GM19240 (cell line): ENCODE measurements around the gene NUCB2.

Experiments
- DNase-seq: peaks from one replicate; pipeline ENCODE4 v3.0.0; 2011; ENCODE audit warnings: low spot score; ENCODE audit not compliant: insufficient read length

Gene NUCB2

DNA sequence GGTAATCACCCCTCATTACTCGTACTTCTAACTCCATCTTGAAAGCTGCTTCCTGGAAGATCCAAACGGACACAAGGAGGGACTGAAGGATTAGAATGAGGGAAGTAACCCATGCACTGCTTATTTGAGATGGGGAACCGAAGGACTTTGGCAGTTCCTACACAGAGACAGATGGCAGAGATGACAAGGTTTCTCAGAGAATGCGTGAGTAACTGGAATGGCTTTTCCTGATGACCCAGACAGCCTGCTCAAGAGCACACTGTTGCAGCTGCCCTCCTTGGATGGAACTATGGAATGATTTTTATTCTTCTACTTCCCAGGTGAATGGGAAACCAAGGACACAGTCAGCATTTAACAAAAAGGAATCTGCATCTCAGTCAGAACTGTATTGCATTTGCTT lies 104.6 kb downstream of the NUCB2 start:
- no peak for DNase-seq
